ENCODE results near the gene NDUFA9. TPM values are rescaled to one million over a fixed set of nuclear protein-coding genes. Genes with fewer than 3 reads are reported as not detected.

The NDUFA9 gene
- 24.6 and 39.1 TPM in 2 replicates for total RNA-seq

DNA sequence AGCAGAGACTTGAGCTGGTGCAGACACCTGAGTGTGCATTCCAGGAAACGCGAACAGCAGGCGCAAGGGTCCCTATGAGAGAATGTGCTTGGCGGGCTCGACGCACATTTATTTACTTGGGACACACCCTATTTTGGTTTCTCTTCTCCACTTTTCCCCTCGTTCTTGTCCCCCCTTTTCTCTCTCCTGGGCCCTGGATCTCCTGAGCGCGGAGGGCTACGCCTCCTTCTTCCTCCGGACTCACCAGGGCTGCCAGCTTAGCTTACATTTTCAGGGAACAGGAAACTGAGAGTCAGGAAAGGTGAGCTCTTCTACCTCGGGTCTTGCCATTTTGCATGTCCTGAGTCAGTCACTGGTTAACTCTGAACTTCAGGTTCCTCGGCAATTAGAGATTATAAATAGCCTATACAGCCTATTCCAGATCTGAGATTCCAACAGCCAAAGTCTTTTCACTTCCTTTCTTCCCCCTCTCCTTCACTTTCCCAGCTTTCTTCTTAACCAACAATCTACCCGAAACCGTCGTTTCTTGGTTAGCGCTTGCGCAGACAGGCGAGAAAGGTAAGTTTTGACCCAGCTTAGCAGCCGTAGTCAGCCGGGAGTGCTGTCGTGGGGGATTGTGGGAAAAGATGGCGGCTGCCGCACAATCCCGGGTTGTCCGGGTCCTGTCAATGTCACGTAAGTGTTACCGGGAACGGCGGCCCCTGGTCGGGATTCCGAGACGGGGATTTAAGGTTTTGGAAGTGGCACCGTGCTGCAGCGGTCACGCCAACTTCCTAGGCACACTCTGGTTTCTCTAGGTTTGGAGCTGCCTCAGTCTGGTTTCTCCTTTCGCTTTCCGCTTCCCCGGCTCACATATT is at the start of gene NDUFA9, which contains the start of gene AKAP3:
Gene NDUFA9 (plus strand): TSS at position 614 of the 857 bp plus-strand sequence. CDS start 13 bp downstream, at position 627.
Gene AKAP3 (minus strand): TSS at position 551 of the 857 bp plus-strand sequence. CDS start 10,855 bp downstream, outside the sequence.

Other genes starting within 250 kb of the NDUFA9 start
- not detected in 2 replicates for gene FGF6, start 203.3 kb upstream of the NDUFA9 start, total RNA-seq
- 7.0 and 12.0 TPM in 2 replicates for gene RAD51AP1, start 110.2 kb upstream of the NDUFA9 start, total RNA-seq
- 66.0 and 68.3 TPM in 2 replicates for gene DYRK4, start 86.9 kb upstream of the NDUFA9 start, total RNA-seq
- 1.3 and 3.0 TPM in 2 replicates for gene AKAP3, start 63 bp upstream of the NDUFA9 start, total RNA-seq
- gene GALNT8, start 71.3 kb downstream of the NDUFA9 start, total RNA-seq, result under 0.01 TPM in 1 of 2 replicates, not detected in the other